Astrocyte (in vitro differentiated cells and primary cell): ENCODE results near the gene TINCR. TPM values are rescaled to one million over a fixed set of nuclear protein-coding genes. Genes with fewer than 3 reads are reported as not detected.

Source experiments
- DNase-seq: peaks from one replicate; pipeline ENCODE4 v3.0.0-alpha.2; 2010; ENCODE audit warnings: low read depth
- FAIRE-seq: peaks from 2 replicates; lab custom pipeline; 2011; peaks lifted over from hg19 to GRCh38; lab: Jason Lieb, UNC
- H2AFZ ChIP-seq: 2 replicates; pipeline ENCODE4 v1.6.0; 2012; ENCODE audit warnings: low read depth, low read length, inconsistent platforms
- H3K27ac ChIP-seq: 2 replicates; pipeline ENCODE4 v1.5.1; 2011; ENCODE audit warnings: low read depth, low read length, inconsistent platforms
- H3K27me3 ChIP-seq: 2 replicates; pipeline ENCODE4 v1.6.0; 2011; ENCODE audit warnings: low read length, inconsistent platforms; ENCODE audit not compliant: insufficient read depth
- H3K36me3 ChIP-seq: 2 replicates; pipeline ENCODE4 v1.5.1; 2011; ENCODE audit warnings: low read length, inconsistent platforms; ENCODE audit not compliant: insufficient read depth
- H3K4me1 ChIP-seq: 2 replicates; pipeline ENCODE4 v1.5.1; 2011; ENCODE audit warnings: low read length, inconsistent platforms; ENCODE audit not compliant: insufficient read depth
- H3K4me2 ChIP-seq: 2 replicates; pipeline ENCODE4 v1.6.0; 2012; ENCODE audit warnings: low read length, inconsistent platforms
- H3K4me3 ChIP-seq: 2 replicates; pipeline ENCODE4 v1.5.1; 2011; ENCODE audit warnings: low read depth, mild to moderate bottlenecking, low read length, inconsistent platforms; ENCODE audit not compliant: insufficient read depth
- H3K79me2 ChIP-seq: 2 replicates; pipeline ENCODE4 v1.6.0; 2012; ENCODE audit warnings: mild to moderate bottlenecking, low read length, inconsistent platforms; ENCODE audit not compliant: insufficient read depth
- H3K9ac ChIP-seq: 2 replicates; pipeline ENCODE4 v1.6.0; 2012; ENCODE audit warnings: mild to moderate bottlenecking, low read length, inconsistent platforms
- H3K9me3 ChIP-seq: 2 replicates; pipeline ENCODE4 v1.5.1; 2012; ENCODE audit warnings: low read depth, mild to moderate bottlenecking, low read length, inconsistent platforms; ENCODE audit not compliant: insufficient read depth
- H4K20me1 ChIP-seq: 2 replicates; pipeline ENCODE4 v1.6.0; 2012; ENCODE audit warnings: low read length, inconsistent platforms; ENCODE audit not compliant: insufficient read depth
- H3K27ac Mint-ChIP-seq: one replicate; pipeline ENCODE4 v1.8.0; 2021; ENCODE audit warnings: mild to moderate bottlenecking, mixed read lengths; ENCODE audit not compliant: unreplicated experiment
- H3K27me3 Mint-ChIP-seq: one replicate; pipeline ENCODE4 v1.8.0; 2021; ENCODE audit warnings: low read depth, mixed read lengths; ENCODE audit not compliant: unreplicated experiment
- H3K36me3 Mint-ChIP-seq: one replicate; pipeline ENCODE4 v1.8.0; 2021; ENCODE audit warnings: low read depth, mixed read lengths; ENCODE audit not compliant: unreplicated experiment
- H3K4me1 Mint-ChIP-seq: one replicate; pipeline ENCODE4 v1.8.0; 2021; ENCODE audit warnings: low read depth, mixed read lengths; ENCODE audit not compliant: unreplicated experiment
- H3K4me3 Mint-ChIP-seq: one replicate; pipeline ENCODE4 v1.8.0; 2021; ENCODE audit warnings: mild to moderate bottlenecking, moderate library complexity, mixed read lengths; ENCODE audit not compliant: unreplicated experiment
- H3K9me3 Mint-ChIP-seq: one replicate; pipeline ENCODE4 v1.8.0; 2021; ENCODE audit warnings: mild to moderate bottlenecking, mixed read lengths; ENCODE audit not compliant: unreplicated experiment
- EZH2 ChIP-seq: IDR thresholded peaks from 2 replicates; pipeline ENCODE4 v1.6.1; 2012; ENCODE audit warnings: mild to moderate bottlenecking, low read length, inconsistent platforms; ENCODE audit not compliant: insufficient read depth
- total RNA-seq: library from RNA; stranded (reverse); gene quantifications from 2 replicates; pipeline ENCODE4 v1.2.1, GENCODE V29; 2021
- TF ChIP-seq, protein P1 (sequence below): IDR thresholded peaks from 2 replicates; pipeline ENCODE4 v1.5.1; 2011; ENCODE audit warnings: low read depth, mild to moderate bottlenecking, inconsistent platforms, low read length, moderate library complexity; ENCODE audit not compliant: insufficient read depth

The TINCR gene
- total RNA-seq, 1 donor from 2014 or later: 1.4 TPM

DNA sequence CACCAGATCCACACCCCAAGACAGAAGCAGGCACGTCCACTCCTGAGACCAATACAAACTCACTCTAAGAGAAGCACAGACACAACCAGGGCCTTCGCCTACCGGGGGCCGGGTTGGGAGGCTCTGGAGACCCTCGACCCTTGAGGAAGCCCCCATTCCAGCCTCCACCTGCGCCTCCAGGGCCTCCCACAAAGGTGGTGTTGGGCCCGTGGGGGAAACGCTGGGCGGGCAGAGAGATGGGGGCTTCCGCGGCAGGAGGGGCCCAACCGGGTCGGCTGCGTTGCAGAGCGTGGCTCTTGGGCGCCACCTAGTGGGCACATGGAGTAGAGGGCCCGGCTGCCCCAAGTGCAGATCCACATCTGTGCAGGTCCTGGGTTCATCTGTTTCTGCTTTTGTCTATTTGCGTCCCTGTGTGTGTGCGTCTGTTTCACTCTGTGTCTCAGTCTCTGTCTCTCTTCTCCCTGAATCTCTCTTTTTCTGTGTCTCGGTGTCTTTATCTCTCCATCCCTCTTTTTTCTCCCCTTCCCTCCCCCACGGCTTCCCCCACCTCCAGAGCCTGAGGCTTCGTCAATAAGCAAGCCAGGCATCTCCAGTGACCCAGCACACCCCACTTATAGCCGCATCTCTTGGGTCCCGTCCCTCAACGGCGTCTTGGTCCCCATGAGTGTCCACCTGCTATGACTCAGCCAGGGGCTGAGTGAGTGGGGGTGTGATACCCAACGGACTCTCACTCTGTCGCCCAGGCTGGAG lies 10.5 kb upstream of the TINCR start:
- Histone ChIP-seq H3K9ac (peak overlapping the region; percentile 50), H3K4me1 (peaks cover 9% of the 10 kb centered on the region), H3K9me3 (no peaks in the 10 kb centered on the region), H3K4me2 (peak overlapping the region; percentile 82), H3K27me3 (no peaks in the 10 kb centered on the region), H3K27ac (no peak overlapping the region), H4K20me1 (no peaks in the 10 kb centered on the region), H2AFZ (peak overlapping the region; percentile 84), H3K79me2 (no peaks in the 10 kb centered on the region), H3K36me3 (no peaks in the 10 kb centered on the region), H3K4me3 (no peak overlapping the region)
- no peaks in the 10 kb centered on the region for H3K9me3 Mint-ChIP-seq
- H3K36me3 Mint-ChIP-seq: peaks cover 2% of the 10 kb centered on the region
- DNase-seq (no peak), FAIRE-seq (no peak)
- TF ChIP-seq, protein P1, sequence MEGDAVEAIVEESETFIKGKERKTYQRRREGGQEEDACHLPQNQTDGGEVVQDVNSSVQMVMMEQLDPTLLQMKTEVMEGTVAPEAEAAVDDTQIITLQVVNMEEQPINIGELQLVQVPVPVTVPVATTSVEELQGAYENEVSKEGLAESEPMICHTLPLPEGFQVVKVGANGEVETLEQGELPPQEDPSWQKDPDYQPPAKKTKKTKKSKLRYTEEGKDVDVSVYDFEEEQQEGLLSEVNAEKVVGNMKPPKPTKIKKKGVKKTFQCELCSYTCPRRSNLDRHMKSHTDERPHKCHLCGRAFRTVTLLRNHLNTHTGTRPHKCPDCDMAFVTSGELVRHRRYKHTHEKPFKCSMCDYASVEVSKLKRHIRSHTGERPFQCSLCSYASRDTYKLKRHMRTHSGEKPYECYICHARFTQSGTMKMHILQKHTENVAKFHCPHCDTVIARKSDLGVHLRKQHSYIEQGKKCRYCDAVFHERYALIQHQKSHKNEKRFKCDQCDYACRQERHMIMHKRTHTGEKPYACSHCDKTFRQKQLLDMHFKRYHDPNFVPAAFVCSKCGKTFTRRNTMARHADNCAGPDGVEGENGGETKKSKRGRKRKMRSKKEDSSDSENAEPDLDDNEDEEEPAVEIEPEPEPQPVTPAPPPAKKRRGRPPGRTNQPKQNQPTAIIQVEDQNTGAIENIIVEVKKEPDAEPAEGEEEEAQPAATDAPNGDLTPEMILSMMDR: peak; percentile 73
- TF ChIP-seq EZH2: no peak
- no peak overlapping the region for H3K4me3 Mint-ChIP-seq
- H3K4me1 Mint-ChIP-seq: peaks cover 6% of the 10 kb centered on the region
- no peaks in the 10 kb centered on the region for H3K27me3 Mint-ChIP-seq
- H3K27ac Mint-ChIP-seq: no peak overlapping the region

DNA sequence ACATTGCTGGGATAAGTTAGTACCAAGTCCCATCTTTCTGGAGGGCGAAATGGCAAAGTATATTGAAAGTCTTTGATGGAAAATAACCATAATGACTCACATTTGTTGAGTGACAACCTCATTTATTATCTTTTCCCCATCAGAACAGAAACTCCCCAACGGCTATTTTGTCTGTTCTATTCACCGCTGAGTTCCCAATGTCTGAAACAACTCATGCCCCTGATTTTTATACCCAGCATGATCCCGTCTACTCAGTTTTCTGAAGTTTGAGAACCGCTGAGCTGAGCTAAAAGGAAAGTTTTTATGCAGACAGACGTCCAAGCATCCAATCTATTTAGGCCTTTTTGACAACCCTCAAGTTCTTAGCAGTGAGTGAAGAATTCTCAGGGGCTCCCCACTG lies 7.8 kb upstream of the TINCR start:
- no peak overlapping the region for H3K27ac Mint-ChIP-seq

More for the DNA sequence above, 7.8 kb upstream of the TINCR start:
- TF ChIP-seq, protein P1: no peak
- no peak for TF ChIP-seq EZH2
- H3K4me1 Mint-ChIP-seq: peaks cover 6% of the 10 kb centered on the region
- no peak overlapping the region for H3K4me3 Mint-ChIP-seq
- no peaks in the 10 kb centered on the region for H3K27me3 ChIP-seq
- peaks cover 4% of the 10 kb centered on the region for H3K27me3 Mint-ChIP-seq
- no peaks in the 10 kb centered on the region for H4K20me1 ChIP-seq
- FAIRE-seq (no peak), DNase-seq (no peak)
- peaks cover 9% of the 10 kb centered on the region for H3K4me1 ChIP-seq
- no peak overlapping the region for H2AFZ ChIP-seq
- H3K36me3 Mint-ChIP-seq: no peaks in the 10 kb centered on the region
- H3K27ac ChIP-seq: no peak overlapping the region
- no peaks in the 10 kb centered on the region for H3K36me3 ChIP-seq
- H3K9ac ChIP-seq: no peak overlapping the region
- H3K79me2 ChIP-seq: no peaks in the 10 kb centered on the region
- no peak overlapping the region for H3K4me2 ChIP-seq
- H3K4me3 ChIP-seq: no peak overlapping the region
- no peaks in the 10 kb centered on the region for H3K9me3 ChIP-seq
- peaks cover 2% of the 10 kb centered on the region for H3K9me3 Mint-ChIP-seq
